ENCODE results near the gene ADRA1B.

Gene ADRA1B

DNA sequence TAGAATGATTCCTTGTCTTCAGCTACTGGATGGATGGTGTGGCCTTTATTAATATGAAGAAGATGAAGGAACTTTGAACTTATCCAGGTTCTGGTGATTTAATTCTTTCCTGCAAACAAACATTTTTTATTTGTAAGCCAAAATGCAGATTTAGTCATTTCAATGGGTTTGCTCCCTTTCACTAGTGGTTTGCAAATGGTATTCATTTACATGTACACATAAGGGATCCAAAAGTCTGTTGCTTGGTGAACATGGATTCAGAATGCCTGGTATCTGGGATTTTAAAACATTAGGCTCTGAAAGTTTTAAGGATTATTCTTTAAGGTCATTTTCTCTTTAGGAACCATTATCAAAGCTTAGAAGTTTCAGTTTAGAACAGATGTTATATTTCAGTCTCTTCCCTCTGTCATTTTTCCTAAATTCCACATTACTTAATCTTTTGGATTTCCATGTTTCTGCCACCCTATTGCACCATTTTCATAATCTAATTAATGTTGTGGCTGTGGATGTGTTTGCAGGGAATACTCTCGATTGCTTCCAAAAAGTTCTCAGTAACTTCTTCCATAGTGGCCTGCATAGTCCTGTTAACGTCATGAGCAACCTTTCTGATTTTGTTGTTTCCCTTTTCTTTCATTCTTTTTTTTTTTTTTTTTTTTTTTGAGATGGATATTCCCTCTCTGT, 102.8 kb downstream of the ADRA1B start:
- DNase-seq (ENCODE audit: low spot score) = no peak

DNA sequence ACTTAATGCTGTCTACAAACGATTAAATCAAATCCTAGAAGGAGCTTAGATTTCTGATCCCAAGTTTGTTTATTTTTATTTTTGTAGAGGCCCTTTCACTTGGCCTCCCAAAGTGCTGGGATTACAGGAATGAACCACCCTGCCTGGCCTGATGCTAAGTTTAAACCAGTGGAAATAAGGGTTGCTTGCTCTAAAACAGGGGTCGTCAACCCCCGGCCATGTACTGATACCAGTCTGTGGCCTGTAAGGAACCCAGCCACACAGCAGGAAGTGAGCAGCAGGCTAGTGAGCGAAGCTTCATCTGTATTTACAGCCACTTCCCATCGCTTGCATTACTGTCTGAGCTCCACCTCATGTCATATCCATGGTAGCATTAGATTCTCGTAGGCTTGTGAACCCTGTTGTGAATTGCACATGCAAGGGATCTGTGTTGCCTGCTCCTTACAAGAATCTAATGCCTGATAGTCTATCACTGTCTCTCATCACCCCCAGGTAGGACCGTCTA, 104.0 kb downstream of the ADRA1B start:
- no peak for DNase-seq (ENCODE audit: low spot score)

DNA sequence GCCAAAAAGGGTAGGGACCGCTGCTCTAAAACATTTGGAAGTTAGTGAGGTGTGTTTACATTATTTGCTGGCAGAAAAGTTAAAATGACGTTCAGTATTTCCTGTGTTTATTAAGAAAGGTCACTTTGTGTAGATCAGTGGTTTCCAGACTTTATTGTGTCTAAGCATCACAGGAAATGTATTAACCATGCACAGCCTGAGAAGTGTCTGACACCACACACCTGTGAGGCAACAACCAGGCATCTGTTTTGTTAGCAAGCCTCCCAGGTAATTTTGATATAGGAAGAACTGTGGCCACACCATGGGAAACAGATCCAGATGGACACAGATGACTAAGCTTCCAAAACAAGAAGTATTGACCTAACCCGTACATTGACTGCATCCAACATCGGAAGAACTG, 104.7 kb downstream of the ADRA1B start:
- DNase-seq (ENCODE audit: low spot score) = no peak

DNA sequence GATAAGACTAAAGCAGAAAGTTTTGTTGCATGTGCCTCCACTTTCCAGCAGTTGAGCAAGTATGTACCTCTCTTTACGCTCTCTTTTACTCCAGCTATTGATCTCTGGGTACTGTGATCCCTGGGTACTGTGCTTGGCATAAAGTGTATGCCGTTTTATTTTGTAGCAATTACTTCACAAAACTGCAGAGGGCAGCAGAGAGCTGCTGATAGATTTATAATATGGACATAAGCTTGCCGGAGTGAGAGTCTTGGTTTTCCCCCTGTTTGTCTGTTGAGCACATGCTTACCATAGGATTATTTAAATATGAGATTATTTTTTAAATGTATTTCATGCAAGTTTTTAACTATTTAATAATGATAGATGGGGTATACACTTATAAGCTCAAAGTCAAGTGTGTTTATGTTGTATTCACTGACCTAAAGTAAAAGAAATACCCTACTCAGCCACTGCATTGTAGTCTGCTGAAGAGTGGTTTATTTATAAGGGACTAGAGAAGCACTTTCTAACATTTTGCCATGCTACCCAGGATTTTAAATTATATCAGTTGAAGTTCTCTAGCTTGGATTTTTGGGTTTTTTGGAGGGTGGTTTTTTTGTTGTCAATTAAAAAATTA, 105.7 kb downstream of the ADRA1B start:
- DNase-seq (ENCODE audit: low spot score) = peak; percentile 73

All from globus pallidus (tissue), 1 donor.